ENCODE results near the gene ZNF853.
"Not testable (repeated sequence)": the region's sequence is repeated elsewhere in the genome, so short reads cannot be mapped to it uniquely, and the experiment has no call there.

ZNF853 gene

DNA sequence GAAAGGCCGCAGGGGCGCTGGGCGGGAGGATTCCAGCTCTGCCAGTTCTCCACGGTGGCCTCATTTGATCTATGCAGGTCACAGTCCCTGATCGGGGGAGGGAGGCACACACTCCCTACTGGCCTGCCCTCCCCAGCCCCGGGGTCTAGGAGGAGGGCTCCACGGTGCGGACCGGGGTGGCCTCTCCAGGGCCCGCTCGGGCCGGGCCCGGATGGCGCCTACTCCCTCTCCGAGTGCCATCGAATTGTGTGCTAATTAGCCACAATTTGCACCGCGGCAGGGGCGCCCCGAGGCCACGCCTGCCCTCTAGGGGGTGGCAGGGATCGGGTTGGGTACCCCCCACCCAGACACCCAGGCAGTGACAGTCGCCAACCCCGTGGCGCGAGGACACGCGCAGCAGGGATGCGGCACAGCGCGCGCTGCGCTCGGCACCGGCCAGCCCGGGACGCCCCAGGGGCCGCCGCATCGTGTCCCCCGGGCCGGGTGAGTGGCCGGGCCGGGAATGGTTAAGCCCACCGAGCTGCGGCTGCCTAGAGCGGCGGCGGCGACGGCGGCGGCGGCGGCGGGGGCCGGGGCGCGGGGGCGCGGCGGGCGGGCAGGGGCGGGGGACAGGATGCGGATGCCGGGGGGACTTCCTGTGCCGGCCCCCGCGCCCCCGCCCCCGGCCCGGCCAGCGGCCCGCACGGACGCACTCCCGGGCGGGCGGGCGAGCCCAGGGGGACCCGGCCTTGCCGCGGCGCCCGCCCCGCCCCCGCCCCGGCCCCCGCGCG, at the start of gene ZNF853:
TSS of gene ZNF853 (plus strand) at position 658 of the 770 bp plus-strand sequence. CDS start 565 bp downstream, outside the sequence.
- DNase-seq, result peak; percentile 5

DNA sequence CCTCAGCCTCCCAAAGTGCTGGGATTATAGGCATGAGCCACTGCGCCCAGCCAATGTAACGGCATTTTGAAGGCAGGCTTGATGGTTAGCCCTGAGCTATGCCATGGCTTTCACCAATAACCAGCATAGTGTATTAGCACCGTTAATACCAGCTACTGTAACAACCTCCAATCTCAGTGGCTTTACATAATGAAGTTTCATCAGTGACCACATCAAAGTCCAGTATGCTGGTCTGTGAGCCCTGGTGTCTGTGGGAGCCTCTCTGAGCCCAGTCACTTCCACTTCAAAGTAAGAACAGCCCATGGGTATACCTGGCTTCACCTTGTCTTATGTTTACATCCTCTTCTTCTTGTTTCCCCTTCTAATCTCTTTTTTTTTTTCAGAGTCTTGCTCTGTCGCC, 49.8 kb upstream of the ZNF853 start:
- DNase-seq, result no peak

DNA sequence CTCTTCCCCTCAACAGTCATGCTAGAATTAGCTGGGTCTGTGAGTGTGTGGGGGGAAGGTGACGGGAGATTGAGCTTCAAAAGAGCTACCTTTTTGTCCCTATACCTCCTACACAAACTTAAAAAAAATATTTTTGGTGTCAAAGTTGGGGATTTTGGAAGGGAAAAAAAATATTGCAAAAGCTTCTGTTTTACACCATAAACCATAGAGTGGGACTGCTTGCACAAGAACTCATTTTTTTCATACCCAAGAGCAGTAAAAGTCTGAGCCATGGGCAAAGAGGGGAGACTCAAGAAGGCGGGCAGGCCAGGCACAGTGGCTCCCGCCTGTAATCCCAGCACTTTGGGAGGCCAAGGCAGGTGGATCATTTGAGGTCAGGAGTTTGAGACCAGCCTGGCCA, 47.5 kb upstream of the ZNF853 start:
- DNase-seq, result no peak

- no peak for DNase-seq
These were observed 44.1 kb upstream of the ZNF853 start for GRCh38 chr7:6571160-6571779.

DNA sequence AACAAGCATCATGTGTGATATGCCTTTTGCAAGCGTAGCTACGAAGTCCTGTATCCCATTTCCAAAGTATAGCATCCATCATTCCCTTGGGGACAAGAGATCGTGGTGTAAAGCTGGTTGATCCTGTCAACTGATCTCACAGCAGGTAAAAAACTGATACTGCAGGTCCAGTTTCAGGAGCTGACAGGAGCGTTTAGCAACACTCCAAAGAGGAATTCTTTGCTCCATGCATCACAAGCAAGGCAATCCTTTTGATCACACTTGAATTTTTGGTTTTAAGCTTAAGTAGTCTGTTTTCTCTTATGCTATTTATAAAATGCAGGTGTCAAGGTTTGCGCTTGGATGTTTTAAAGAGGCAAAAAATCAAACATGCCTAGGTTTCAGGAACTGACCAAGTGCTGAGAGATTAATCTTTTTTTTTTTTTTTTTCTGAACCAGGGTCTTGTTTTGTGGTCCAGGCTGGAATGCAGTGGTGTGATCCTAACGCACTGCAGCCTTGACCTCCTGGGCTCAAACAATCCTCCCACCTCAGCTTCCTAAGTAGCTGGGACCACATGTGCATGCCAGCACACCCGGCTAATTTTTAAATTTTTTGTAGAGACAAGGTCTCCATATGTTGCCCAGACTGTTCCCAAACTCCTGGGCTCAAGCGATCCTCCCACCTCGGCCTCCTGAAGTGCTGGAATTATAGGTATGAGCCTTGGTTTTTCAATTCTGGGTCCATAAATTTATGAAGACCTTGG, 40.0 kb upstream of the ZNF853 start:
- DNase-seq, result no peak

GRCh38 chr7:6576024-6576866, 39.2 kb upstream of the ZNF853 start:
- DNase-seq, result no peak

DNA sequence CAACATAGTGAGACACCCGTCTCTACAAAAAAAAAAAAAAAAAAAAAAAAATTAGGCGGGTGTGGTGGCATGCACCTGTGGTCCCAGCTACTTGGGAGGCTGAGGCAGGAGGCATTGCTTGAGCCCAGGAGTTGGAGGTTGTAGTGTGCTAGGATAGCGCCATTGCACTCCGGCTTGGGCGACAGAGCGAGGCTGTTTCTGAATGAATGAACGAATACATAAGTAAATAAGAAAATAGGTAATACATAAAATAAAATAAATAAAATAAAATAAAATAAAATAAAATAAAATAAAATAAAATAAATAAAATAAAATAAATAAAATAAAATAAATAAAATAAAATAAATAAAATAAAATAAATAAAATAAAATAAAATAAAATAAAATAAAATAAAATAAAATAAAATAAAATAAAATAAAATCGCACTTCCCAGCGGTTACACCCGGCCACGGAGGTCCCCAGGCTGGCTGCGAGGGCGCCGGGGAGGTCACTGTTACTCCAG, 38.5 kb upstream of the ZNF853 start:
- DNase-seq, result not testable (repeated sequence)

DNA sequence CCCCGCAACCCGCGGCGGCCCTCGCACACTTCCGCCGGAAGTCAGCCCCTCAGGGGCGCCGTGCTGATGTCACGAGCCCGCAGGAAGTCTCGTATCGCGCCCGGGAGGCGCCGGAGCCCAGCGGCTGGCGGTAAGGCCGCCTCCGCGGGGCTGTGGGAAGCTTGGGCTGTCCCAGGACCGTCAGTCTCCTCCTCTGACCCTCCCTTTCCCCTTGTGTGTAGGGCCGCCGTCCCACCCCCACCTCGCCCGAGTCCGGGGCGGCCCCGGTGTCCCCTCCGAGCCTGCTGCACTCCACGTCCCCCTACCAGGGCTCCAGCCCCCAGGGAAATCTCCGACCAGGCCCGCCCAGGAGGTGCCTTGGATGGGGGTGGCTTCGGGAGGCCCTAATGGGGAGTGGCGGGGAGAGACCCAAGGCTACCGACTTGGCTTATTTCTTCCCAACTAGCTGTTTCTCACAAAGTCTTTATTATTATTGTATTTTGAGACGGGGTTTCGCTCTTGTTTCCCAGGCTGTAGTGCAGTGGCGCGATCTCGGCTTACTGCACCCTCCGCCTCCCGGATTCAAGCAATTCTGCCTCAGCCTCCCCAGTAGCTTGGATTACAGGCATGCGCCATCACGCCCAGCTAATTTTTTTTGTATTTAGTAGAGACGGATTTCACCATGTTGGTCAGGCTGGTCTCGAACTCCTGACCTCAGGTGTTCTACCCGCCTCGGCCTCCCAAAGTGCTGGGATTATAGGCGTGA, 37.9 kb upstream of the ZNF853 start, which contains the start of gene ZDHHC4:
TSS of gene ZDHHC4 (plus strand) at position 86 of the 745 bp plus-strand sequence. CDS start 3,108 bp downstream, outside the sequence.
- DNase-seq, result peak; percentile 89

GRCh38 chr7:6578114-6579084, 37.0 kb upstream of the ZNF853 start:
- DNase-seq, result no peak

DNA sequence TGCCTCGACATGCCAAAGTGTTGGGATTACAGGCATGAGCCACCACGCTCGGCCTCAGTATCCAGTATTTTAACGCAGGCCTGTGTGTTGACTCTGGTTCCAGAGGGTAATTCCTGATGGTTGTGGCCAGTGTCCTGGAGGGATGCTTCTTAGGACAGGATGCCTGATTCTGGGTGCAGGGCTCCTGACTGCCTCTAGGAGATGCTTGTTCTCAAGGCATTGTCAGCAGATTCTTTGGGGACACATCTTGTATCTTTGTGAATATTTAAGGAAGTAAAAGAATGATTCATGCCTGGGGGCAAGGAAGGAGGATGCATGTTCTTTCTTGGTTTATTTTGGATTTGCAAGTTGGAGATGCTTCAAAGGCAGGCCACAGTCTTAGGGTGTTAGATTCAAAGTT, 36.0 kb upstream of the ZNF853 start:
- no peak for DNase-seq

GRCh38 chr7:6585746-6586432, 29.5 kb upstream of the ZNF853 start:
- not testable (repeated sequence) for DNase-seq

GRCh38 chr7:6588566-6588965, 26.8 kb upstream of the ZNF853 start:
- no peak for DNase-seq

DNA sequence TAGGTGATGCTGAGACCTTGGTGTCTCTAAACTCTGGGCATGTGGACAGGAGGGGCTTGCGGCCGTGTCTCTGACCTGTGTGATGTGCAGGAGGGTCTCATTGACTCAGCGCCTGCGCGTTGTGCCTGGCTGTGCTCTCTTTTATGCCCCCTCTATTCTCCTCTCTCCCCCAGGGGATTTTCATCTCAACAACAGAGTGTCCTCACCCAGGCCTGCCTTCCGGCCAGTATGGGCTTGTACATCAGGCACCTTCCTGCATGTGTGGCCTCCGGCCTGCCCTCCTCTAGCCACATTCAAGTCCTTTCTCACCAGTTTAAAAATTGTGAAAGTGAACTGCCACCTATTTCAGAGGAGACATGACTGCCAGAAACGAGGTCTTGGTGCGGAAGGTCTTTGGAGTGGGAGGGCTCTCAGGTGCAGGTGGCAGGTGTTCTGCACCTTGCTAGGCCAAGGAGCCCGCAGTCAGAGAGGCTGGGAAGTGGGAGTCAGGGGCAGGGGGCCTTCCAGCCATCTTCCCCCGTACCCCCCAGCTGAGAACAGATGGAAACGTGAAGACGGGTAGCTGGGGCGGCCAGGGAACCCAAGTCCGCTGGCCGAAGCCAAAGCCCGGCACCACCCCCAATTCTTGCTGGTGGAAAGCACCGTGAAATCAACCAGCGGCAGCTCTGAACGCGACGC, 26.1 kb upstream of the ZNF853 start:
- no peak for DNase-seq

GRCh38 chr7:6589829-6590644, 25.4 kb upstream of the ZNF853 start, which contains the start of gene INTS15:
Gene INTS15, plus strand, starts transcription at chr7:6590021. Its CDS starts 263 bp downstream, at chr7:6590284.
- peak; percentile 83 for DNase-seq

DNA sequence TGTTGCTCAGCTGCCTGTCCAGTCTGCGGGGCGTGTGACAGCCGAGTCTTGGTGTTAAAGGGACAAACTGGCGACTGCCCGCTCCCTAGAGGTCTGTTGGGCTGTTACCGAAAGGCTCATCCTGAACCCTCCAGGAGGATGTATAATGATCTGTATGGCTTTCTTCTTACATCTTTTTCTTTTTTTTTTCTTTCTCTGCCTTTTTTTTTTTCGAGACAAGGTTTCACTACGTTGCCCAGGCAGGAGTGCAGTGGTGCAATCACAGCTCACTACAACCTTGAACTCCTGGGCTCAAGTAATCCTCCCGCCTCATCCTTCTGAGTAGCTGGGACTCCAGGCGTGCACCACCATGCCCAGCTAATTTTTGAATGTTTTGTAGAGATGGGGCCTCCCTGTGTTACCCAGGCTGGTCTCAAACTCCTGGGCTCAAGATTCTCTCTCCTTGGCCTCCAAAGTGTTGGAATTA, 24.7 kb upstream of the ZNF853 start:
- DNase-seq, result no peak

- DNase-seq, result no peak
These were observed 15.3 kb upstream of the ZNF853 start for GRCh38 chr7:6600093-6600492.

DNA sequence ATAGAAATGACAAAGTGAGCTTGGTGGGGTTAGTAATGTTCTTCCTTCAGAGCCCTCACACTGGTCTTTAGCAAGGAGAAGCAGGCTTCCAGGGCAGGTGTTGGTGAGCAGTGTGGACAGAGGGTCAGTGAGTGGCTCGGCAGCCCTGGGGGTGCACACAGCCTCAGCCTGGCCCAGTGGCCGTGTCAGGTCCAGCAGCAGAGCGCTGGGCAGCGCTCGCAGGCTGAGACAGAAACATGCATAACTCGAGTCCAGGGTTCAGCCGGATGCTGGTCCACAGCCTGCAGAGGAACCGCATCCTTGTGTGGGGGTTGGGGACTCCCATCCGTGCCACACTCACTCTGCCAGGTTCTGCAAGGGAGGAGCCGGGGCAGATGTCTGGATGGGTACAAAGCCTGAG, 11.0 kb upstream of the ZNF853 start:
- no peak for DNase-seq

Measured in activated naive CD4-positive, alpha-beta T cell treated with Interleukin-2 at 50 U/mL for 16 hours (primary cell).